AG10803 (cell line): ENCODE results near the gene ARRB1.
A peak's percentile ranks its signal among the peaks of the same experiment; 100 is the strongest.
"Not testable (repeated sequence)": the region's sequence is repeated elsewhere in the genome, so short reads cannot be mapped to it uniquely, and the experiment has no call there.

Experiments
- DNase-seq: peaks from one replicate; pipeline ENCODE4 v3.0.0; 2010; ENCODE audit warnings: low read depth
- H3K4me3 ChIP-seq: 2 replicates; pipeline ENCODE4 v1.5.1; 2011; ENCODE audit warnings: mild to moderate bottlenecking, low read length, control low read depth
- TF ChIP-seq, protein P1 (sequence below): conservative IDR thresholded peaks from 2 replicates; pipeline ENCODE4 v1.5.1; 2011; ENCODE audit warnings: mild to moderate bottlenecking, low read length, control low read depth, inconsistent platforms

ARRB1 gene

DNA sequence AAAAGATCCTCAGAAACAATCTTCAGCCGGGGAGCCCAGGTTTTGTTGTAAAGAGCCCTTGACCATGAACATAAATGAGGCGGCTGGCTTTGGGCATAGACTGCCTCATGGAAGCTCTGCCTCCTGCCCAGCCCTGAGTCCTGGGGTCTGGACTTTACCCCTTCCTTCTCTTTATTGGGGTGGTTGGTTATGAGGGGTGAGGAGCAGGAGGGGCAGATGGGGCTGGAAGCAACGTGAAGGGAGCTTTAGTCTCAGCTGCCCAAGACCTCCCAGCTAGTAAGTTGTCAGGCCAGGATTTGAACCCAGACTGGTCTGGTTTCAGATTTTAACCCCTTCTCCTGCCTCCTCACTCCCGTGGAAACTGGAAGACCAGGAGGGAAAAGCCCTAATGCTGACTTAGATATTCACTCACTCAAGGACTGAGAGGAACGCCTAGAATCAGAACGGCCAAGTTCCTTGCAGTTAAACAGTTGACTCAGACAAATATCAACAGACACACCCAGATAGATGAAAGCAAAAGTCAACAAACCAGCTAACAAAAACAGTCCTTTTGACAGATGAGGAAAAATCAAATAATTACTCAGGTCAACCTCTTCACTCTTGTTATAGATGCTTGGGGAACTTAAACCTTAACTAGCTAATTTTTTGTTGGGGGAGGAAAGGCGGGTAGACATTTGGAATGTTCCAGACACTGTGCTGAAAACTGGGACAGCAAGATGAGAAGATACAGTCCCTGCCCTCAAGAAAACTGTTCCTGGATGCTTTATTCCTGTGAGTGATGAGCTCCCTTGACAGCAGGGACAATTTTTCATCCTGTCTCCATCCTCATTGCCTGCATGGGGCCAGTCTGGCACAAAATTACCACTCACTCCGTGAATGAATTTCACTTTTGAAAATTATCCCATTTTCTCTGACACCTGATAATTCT lies 20.8 kb upstream of the ARRB1 start:
- H3K4me3 ChIP-seq: no peak overlapping the region
- TF ChIP-seq, protein P1, sequence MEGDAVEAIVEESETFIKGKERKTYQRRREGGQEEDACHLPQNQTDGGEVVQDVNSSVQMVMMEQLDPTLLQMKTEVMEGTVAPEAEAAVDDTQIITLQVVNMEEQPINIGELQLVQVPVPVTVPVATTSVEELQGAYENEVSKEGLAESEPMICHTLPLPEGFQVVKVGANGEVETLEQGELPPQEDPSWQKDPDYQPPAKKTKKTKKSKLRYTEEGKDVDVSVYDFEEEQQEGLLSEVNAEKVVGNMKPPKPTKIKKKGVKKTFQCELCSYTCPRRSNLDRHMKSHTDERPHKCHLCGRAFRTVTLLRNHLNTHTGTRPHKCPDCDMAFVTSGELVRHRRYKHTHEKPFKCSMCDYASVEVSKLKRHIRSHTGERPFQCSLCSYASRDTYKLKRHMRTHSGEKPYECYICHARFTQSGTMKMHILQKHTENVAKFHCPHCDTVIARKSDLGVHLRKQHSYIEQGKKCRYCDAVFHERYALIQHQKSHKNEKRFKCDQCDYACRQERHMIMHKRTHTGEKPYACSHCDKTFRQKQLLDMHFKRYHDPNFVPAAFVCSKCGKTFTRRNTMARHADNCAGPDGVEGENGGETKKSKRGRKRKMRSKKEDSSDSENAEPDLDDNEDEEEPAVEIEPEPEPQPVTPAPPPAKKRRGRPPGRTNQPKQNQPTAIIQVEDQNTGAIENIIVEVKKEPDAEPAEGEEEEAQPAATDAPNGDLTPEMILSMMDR: no peak
- DNase-seq: no peak

DNA sequence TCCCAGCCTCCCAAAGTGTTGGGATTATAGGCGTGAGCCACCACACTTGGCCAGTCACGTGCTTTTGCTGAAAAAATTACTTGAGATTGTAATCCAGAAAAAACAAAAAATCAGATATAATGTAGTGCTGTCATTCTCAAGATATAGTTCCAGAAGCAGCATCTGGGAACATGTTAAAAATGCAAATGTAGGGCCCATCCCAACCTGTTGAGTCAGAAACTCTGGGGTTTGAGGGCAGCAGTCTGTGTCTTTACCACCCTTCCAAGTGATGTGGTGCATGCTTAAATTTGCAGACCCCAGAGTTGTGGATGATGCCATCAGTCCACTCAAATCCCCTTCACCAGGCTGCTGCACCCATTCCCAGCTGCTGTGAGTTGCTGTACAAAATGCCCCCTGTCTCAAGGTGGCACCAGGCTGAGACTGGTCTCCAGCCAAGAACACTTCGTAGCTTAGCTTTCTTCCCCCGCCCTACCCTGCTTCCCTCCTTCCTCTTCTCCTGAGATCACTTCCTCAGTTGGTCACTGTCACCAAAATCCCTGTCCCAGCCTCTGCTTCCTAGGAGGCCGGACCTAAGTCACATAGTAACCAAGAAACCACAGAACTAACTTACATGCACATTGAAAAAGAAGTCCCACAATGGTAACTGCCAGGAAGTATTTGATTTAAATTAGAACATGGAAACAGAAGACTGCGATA lies 18.2 kb upstream of the ARRB1 start:
- TF ChIP-seq, protein P1: no peak
- no peak for DNase-seq
- no peak overlapping the region for H3K4me3 ChIP-seq

DNA sequence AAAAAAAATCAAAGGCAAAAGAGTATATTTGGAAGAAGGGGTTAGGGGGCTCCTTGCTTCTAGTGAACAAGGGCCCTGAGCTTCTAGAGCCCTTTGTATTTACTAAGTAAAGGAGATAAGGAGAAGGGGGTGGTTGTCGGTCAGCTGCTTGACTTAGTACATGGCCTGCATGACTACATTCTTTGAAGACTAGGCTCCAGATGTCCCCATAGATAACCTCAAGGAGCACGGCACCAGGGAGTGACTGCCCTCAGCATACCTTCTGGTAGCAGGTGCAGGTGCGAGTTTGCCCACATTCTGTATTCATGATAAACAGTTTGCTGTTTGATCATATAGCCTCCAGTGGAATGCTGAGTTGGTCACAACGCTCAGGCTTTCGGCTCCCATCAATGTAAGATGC lies 15.4 kb upstream of the ARRB1 start:
- H3K4me3 ChIP-seq, DNase-seq: not testable (repeated sequence)

DNA sequence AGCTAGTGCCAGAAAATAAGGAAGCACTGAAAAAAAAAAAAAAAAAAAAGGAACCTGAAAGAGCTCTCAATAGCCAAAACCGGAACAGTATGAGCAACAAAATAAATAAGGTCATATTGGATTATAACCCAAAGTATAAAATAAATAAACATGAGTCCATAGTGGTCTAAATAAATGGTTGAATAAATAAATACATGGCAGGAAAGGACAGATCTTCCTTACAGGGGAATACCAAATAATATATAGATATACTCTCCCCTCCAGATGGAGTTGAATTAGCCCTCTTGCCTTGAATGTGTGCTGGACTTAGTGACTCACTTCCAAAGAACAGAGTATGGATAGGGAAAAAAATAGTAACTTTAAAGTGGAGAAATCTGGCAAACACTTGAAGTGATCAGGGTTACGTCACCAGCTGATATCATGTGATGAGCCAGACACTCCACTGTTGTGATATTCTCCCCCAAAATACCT lies 14.3 kb upstream of the ARRB1 start:
- TF ChIP-seq, protein P1: no peak
- DNase-seq: peak; percentile 51
- H3K4me3 ChIP-seq: no peak overlapping the region

DNA sequence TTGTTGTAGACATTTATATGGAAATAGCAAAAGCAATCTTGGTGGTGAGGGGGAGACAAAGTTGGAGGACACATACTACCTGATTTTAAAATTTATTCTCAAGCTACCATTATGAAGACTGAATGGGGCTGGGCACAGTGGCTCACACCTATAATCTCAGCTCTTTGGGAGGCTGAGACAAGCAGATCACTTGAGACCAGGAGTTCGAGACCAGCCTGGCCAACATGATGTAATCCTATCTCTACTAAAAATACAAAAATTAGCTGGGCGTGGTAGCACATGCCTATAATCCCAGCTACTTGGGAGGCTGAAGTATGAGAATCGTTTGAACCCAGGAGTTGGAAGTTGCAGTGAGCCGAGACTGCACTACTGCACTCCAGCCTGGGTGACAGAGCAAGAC lies 10.8 kb upstream of the ARRB1 start:
- H3K4me3 ChIP-seq, DNase-seq: not testable (repeated sequence)

DNA sequence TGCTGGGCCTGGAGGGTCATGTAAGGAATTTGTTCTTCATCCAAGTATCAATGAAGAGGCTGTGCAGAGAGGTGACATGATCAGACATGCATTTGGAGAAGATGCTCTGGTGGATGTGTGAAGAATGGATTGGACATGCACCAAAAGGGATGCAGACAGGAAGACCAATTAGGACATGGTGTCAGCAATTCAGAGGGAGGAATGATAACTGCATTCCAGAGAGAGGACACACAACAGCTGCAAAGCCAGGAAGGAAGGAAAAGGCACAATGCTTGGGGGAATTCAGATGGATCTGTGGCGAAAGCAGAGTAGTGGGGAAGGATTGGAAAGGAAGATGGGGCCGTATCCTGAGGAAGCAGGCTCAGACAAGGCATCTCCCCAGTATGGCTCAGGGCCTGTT lies 5.2 kb upstream of the ARRB1 start:
- no peak overlapping the region for H3K4me3 ChIP-seq
- TF ChIP-seq, protein P1: no peak
- DNase-seq: peak; percentile 51

DNA sequence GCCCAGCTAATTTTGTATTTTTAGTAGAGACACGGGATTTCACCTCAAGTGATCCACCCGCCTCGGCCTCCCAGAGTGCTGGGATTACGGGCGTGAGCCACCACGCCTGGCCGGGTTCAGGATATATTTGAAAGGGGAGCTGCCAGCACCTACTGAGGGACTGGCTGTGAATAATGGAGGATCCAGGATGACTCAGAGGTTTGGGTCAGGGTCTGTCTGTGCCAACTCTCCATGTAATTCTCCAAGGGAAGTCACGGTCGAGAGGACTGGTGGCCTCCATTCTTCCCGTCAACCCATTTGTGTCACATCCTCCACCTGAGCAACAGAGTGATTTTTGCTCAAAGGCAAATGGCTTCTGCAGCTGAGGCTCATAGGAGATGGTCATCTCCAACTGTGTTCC lies 3.6 kb upstream of the ARRB1 start:
- H3K4me3 ChIP-seq: no peak overlapping the region
- DNase-seq: no peak
- TF ChIP-seq, protein P1: no peak
